ENCODE data around the gene STOX2. TPM values are rescaled to one million over a fixed set of nuclear protein-coding genes. Genes with fewer than 3 reads are reported as not detected.
"Not testable (repeated sequence)": the region's sequence is repeated elsewhere in the genome, so short reads cannot be mapped to it uniquely, and the experiment has no call there.

Gene STOX2
- total RNA-seq, 1 donor from 2014 or later: 11.6 TPM

- no peak for DNase-seq (ENCODE audit: low spot score)
- H3K27ac ChIP-seq: no peak overlapping the region
- Mint-ChIP-seq H3K4me3 (no peak overlapping the region), H3K4me1 (no peaks in the 10 kb centered on the region), H3K27me3 (ENCODE audit: insufficient read depth, low read depth) (peaks cover 4% of the 10 kb centered on the region), H3K36me3 (peaks cover 6% of the 10 kb centered on the region), H3K27ac (no peak overlapping the region), H3K9me3 (peaks cover 26% of the 10 kb centered on the region)
- no peak overlapping the region for H3K4me2 ChIP-seq
- H3F3A ChIP-seq (ENCODE audit: low read depth): no peaks in the 10 kb centered on the region
- peaks cover 11% of the 10 kb centered on the region for H3K9me3 ChIP-seq (ENCODE audit: low read depth)
- no peaks in the 10 kb centered on the region for H3K4me1 ChIP-seq
- no peak overlapping the region for H3K9ac ChIP-seq
- H3K27me3 ChIP-seq: no peaks in the 10 kb centered on the region
- no peaks in the 10 kb centered on the region for H4K20me1 ChIP-seq (ENCODE audit: low read depth)
- no peak overlapping the region for H2AFZ ChIP-seq (replicated peaks)
- peaks cover 6% of the 10 kb centered on the region for H3K36me3 ChIP-seq
- H3K4me3 ChIP-seq: no peak overlapping the region
- TF ChIP-seq CTCF (IDR thresholded peaks at IDR 0.05) (no peak), EZH2phosphoT487 (IDR thresholded peaks at IDR 0.05) (no peak), EZH2 (IDR thresholded peaks at IDR 0.05) (no peak)
- H3K79me2 ChIP-seq (ENCODE audit: low read depth): no peaks in the 10 kb centered on the region
Measured at GRCh38 chr4:184046148-184046547, 141.0 kb downstream of the STOX2 start.

- H3F3A ChIP-seq (ENCODE audit: low read depth); H3K4me3 Mint-ChIP-seq; H3K27ac Mint-ChIP-seq; H3K9me3 ChIP-seq (ENCODE audit: low read depth); H3K4me1 ChIP-seq; H3K36me3 ChIP-seq; H3K4me1 Mint-ChIP-seq; H3K9ac ChIP-seq; H3K27me3 ChIP-seq; H4K20me1 ChIP-seq (ENCODE audit: low read depth); H3K27ac ChIP-seq; H3K27me3 Mint-ChIP-seq (ENCODE audit: insufficient read depth, low read depth); H3K4me2 ChIP-seq; H3K4me3 ChIP-seq; H3K79me2 ChIP-seq (ENCODE audit: low read depth); H2AFZ ChIP-seq (replicated peaks); H3K36me3 Mint-ChIP-seq; DNase-seq (ENCODE audit: low spot score): not testable (repeated sequence)
- peaks cover 13% of the 10 kb centered on the region for H3K9me3 Mint-ChIP-seq
Measured at GRCh38 chr4:184051262-184051661, 146.2 kb downstream of the STOX2 start.

GRCh38 chr4:184052616-184053015, 147.5 kb downstream of the STOX2 start:
- Mint-ChIP-seq H3K9me3 (peaks cover 2% of the 10 kb centered on the region), H3K27me3 (ENCODE audit: insufficient read depth, low read depth) (peaks cover 4% of the 10 kb centered on the region), H3K4me3 (no peak overlapping the region), H3K27ac (no peak overlapping the region), H3K4me1 (peaks cover 7% of the 10 kb centered on the region), H3K36me3 (peaks cover 2% of the 10 kb centered on the region)
- no peak overlapping the region for H3K4me3 ChIP-seq
- H3K27ac ChIP-seq: no peak overlapping the region
- H3K27me3 ChIP-seq: no peaks in the 10 kb centered on the region
- no peak overlapping the region for H3K4me2 ChIP-seq
- DNase-seq (ENCODE audit: low spot score): no peak
- H2AFZ ChIP-seq (replicated peaks): no peak overlapping the region
- no peak overlapping the region for H3K9ac ChIP-seq
- H4K20me1 ChIP-seq (ENCODE audit: low read depth): no peaks in the 10 kb centered on the region
- no peaks in the 10 kb centered on the region for H3K9me3 ChIP-seq (ENCODE audit: low read depth)
- H3K4me1 ChIP-seq: peaks cover 7% of the 10 kb centered on the region
- H3K36me3 ChIP-seq: no peaks in the 10 kb centered on the region
- no peaks in the 10 kb centered on the region for H3K79me2 ChIP-seq (ENCODE audit: low read depth)
- H3F3A ChIP-seq (ENCODE audit: low read depth): no peaks in the 10 kb centered on the region
- no peak for TF ChIP-seq CTCF (IDR thresholded peaks at IDR 0.05)
- no peak for TF ChIP-seq EZH2 (IDR thresholded peaks at IDR 0.05)
- TF ChIP-seq EZH2phosphoT487 (IDR thresholded peaks at IDR 0.05): no peak

- H4K20me1 ChIP-seq (ENCODE audit: low read depth): no peaks in the 10 kb centered on the region
- H3K4me2 ChIP-seq: no peak overlapping the region
- H3K9me3 Mint-ChIP-seq: no peaks in the 10 kb centered on the region
- no peak overlapping the region for H3K4me3 Mint-ChIP-seq
- H3K4me1 ChIP-seq: peaks cover 7% of the 10 kb centered on the region
- peaks cover 2% of the 10 kb centered on the region for H3K36me3 Mint-ChIP-seq
- H3K27me3 Mint-ChIP-seq (ENCODE audit: insufficient read depth, low read depth): peaks cover 4% of the 10 kb centered on the region
- no peak overlapping the region for H2AFZ ChIP-seq (replicated peaks)
- H3K27me3 ChIP-seq: no peaks in the 10 kb centered on the region
- H3K4me1 Mint-ChIP-seq: peaks cover 7% of the 10 kb centered on the region
- no peaks in the 10 kb centered on the region for H3F3A ChIP-seq (ENCODE audit: low read depth)
- H3K27ac Mint-ChIP-seq: peak overlapping the region; percentile 27
- H3K36me3 ChIP-seq: no peaks in the 10 kb centered on the region
- H3K27ac ChIP-seq: no peak overlapping the region
- no peak for DNase-seq (ENCODE audit: low spot score)
- H3K4me3 ChIP-seq: no peak overlapping the region
- no peak for TF ChIP-seq EZH2 (IDR thresholded peaks at IDR 0.05)
- no peak for TF ChIP-seq EZH2phosphoT487 (IDR thresholded peaks at IDR 0.05)
- TF ChIP-seq CTCF (IDR thresholded peaks at IDR 0.05): no peak
- no peaks in the 10 kb centered on the region for H3K9me3 ChIP-seq (ENCODE audit: low read depth)
- no peaks in the 10 kb centered on the region for H3K79me2 ChIP-seq (ENCODE audit: low read depth)
- no peak overlapping the region for H3K9ac ChIP-seq
Measured at GRCh38 chr4:184053434-184053833, 148.3 kb downstream of the STOX2 start.

Data from neural progenitor cell (in vitro differentiated cells).